HepG2 (cell line): ENCODE results near the gene EZH1. TPM values are rescaled to one million over a fixed set of nuclear protein-coding genes. Genes with fewer than 3 reads are reported as not detected.
A peak's percentile ranks its signal among the peaks of the same experiment; 100 is the strongest.

Source experiments
- AHR ChIP-seq: IDR thresholded peaks from 2 replicates; pipeline ENCODE4 v1.6.1; 2018; ENCODE audit warnings: missing genetic modification reagents, missing compliant biosample characterization
- ARHGAP35 ChIP-seq: sonication (generic); formaldehyde crosslinking; IDR thresholded peaks from 2 replicates; pipeline ENCODE4 v1.9.0; 2022; ENCODE audit warnings: mild to moderate bottlenecking, inconsistent platforms, moderate library complexity, missing genetic modification reagents, borderline replicate concordance
- GATAD1 ChIP-seq: IDR thresholded peaks from 2 replicates; pipeline ENCODE4 v1.6.1; 2016; ENCODE audit warnings: missing genetic modification reagents, missing compliant biosample characterization
- GLI4 ChIP-seq: sonication (generic); formaldehyde crosslinking; IDR thresholded peaks from 2 replicates; pipeline ENCODE4 v1.5.1; 2020; ENCODE audit warnings: missing genetic modification reagents, mild to moderate bottlenecking, moderate library complexity, borderline replicate concordance
- HMGXB4 ChIP-seq, 2 experiments: sonication (generic) in 1 of 2; formaldehyde crosslinking in 1 of 2; IDR thresholded peaks; 2 replicates each; pipeline versions ENCODE4 v1.4.0 to v1.6.1; 2018 to 2020; ENCODE audit warnings: missing genetic modification reagents in 2 of 2, borderline replicate concordance in 1 of 2, low read depth in 1 of 2, mild to moderate bottlenecking in 1 of 2, missing biosample characterization in 1 of 2
- HOXD1 ChIP-seq: sonication (generic); formaldehyde crosslinking; IDR thresholded peaks from 2 replicates; pipeline ENCODE4 v1.5.0; 2020; ENCODE audit warnings: missing genetic modification reagents
- IRF9 ChIP-seq: sonication (generic); formaldehyde crosslinking; IDR thresholded peaks from 2 replicates; pipeline ENCODE4 v1.8.0; 2022; ENCODE audit warnings: missing genetic modification reagents, mild to moderate bottlenecking, borderline replicate concordance
- KDM2A ChIP-seq: sonication (generic); formaldehyde crosslinking; IDR thresholded peaks from 2 replicates; pipeline ENCODE4 v1.4.0; 2020; ENCODE audit warnings: low read depth, missing genetic modification reagents, borderline replicate concordance
- KLF15 ChIP-seq: sonication (generic); formaldehyde crosslinking; IDR thresholded peaks from 2 replicates; pipeline ENCODE4 v1.8.1; 2023; ENCODE audit warnings: borderline replicate concordance, mild to moderate bottlenecking, inconsistent platforms, missing genetic modification reagents, mixed read lengths
- NCOR1 ChIP-seq: fragments of 200-600 bp; sonication (generic); IDR thresholded peaks from 2 replicates; pipeline ENCODE4 v1.7.0; 2017; ENCODE audit warnings: antibody characterized with exemption, low read length, borderline replicate concordance
- NFYB ChIP-seq: sonication (generic); formaldehyde crosslinking; IDR thresholded peaks from 2 replicates; pipeline ENCODE4 v1.4.0; 2020; ENCODE audit warnings: missing genetic modification reagents
- NKX3-1 ChIP-seq: sonication (generic); formaldehyde crosslinking; IDR thresholded peaks from 2 replicates; pipeline ENCODE4 v1.5.0; 2020; ENCODE audit warnings: missing genetic modification reagents
- NR1H2 ChIP-seq: sonication (generic); formaldehyde crosslinking; IDR thresholded peaks from 2 replicates; pipeline ENCODE4 v1.8.1; 2022; ENCODE audit warnings: low read depth, missing genetic modification reagents, borderline replicate concordance
- SRF ChIP-seq: IDR thresholded peaks from 2 replicates; pipeline ENCODE4 v1.6.1; 2011; ENCODE audit warnings: mild to moderate bottlenecking, low read depth, low read length, moderate library complexity
- THYN1 ChIP-seq: sonication (generic); formaldehyde crosslinking; IDR thresholded peaks from 2 replicates; pipeline ENCODE4 v1.8.1; 2023; ENCODE audit warnings: low read depth, mild to moderate bottlenecking, moderate library complexity, missing genetic modification reagents, borderline replicate concordance
- TOPORS ChIP-seq: sonication (generic); formaldehyde crosslinking; IDR thresholded peaks from 2 replicates; pipeline ENCODE4 v1.8.0; 2023; ENCODE audit warnings: mild to moderate bottlenecking, missing genetic modification reagents
- U2AF2 ChIP-seq: fragments of 200-400 bp; formaldehyde crosslinking; IDR thresholded peaks from 2 replicates; pipeline ENCODE4 v1.6.1; 2017; ENCODE audit warnings: low read depth, mild to moderate bottlenecking, low read length
- ZFP62 ChIP-seq: sonication (generic); formaldehyde crosslinking; IDR thresholded peaks from 2 replicates; pipeline ENCODE4 v1.4.0; 2020; ENCODE audit warnings: missing genetic modification reagents
- ZNF292 ChIP-seq: sonication (generic); formaldehyde crosslinking; IDR thresholded peaks from 2 replicates; pipeline ENCODE4 v1.8.1; 2022; ENCODE audit warnings: mild to moderate bottlenecking, low read depth, missing genetic modification reagents, borderline replicate concordance
- ZNF326 ChIP-seq: sonication (generic); formaldehyde crosslinking; IDR thresholded peaks from 2 replicates; pipeline ENCODE4 v1.4.0; 2020; ENCODE audit warnings: missing genetic modification reagents, borderline replicate concordance
- ZNF564 ChIP-seq: sonication (generic); formaldehyde crosslinking; IDR thresholded peaks from 2 replicates; pipeline ENCODE4 v1.8.1; 2023; ENCODE audit warnings: mild to moderate bottlenecking, missing genetic modification reagents
- ZNF598 ChIP-seq: sonication (generic); formaldehyde crosslinking; IDR thresholded peaks from 2 replicates; pipeline ENCODE4 v1.5.1; 2020; ENCODE audit warnings: mild to moderate bottlenecking, missing genetic modification reagents, borderline replicate concordance
- ZNF614 ChIP-seq: IDR thresholded peaks from 2 replicates; pipeline ENCODE4 v1.6.1; 2018; ENCODE audit warnings: missing biosample characterization, missing genetic modification reagents, inconsistent platforms, borderline replicate concordance
- ZNF7 ChIP-seq: IDR thresholded peaks from 2 replicates; pipeline ENCODE4 v1.6.1; 2016; ENCODE audit warnings: missing biosample characterization, missing genetic modification reagents
- ZNF780A ChIP-seq: sonication (generic); formaldehyde crosslinking; IDR thresholded peaks from 2 replicates; pipeline ENCODE4 v1.8.0; 2022; ENCODE audit warnings: mild to moderate bottlenecking, missing genetic modification reagents, moderate library complexity
- polyA plus RNA-seq, 8 experiments: library from polyadenylated mRNA; depleted of rRNA in 3 of 8; stranded (reverse) in 7 of 8; unstranded in 1 of 8; fragments of >200 nt; fragmentation: Illumina TruSeq in 4 of 8; extraction: Trizol in 4 of 8; gene quantifications; 2 replicates each; pipeline versions ENCODE4 v1.2.1 to v1.2.3, GENCODE V29; 2011 to 2016; ENCODE audit warnings: low read depth in 4 of 8, missing spikeins in 1 of 8, mixed read lengths in 1 of 8; ENCODE audit not compliant: insufficient read depth in 1 of 8
- total RNA-seq, 5 experiments: library from RNA; depleted of rRNA; stranded (reverse); fragments of >200 nt; fragmentation: Illumina TruSeq; extraction: Trizol; gene quantifications; 2 replicates each; pipeline ENCODE4 v1.2.3, GENCODE V29; 2016; ENCODE audit warnings: low read depth in 1 of 5
- TF ChIP-seq, protein P1 (sequence below): sonication (generic); formaldehyde crosslinking; IDR thresholded peaks from 2 replicates; pipeline ENCODE4 v1.8.0; 2022; ENCODE audit warnings: mild to moderate bottlenecking, missing genetic modification reagents

Gene EZH1
- total and polyA plus RNA-seq, 2 of the 13 experiments (the other 11 are each of a cell fraction or from before 2014, with no cell fraction given): 11.6 to 24.0 TPM

DNA sequence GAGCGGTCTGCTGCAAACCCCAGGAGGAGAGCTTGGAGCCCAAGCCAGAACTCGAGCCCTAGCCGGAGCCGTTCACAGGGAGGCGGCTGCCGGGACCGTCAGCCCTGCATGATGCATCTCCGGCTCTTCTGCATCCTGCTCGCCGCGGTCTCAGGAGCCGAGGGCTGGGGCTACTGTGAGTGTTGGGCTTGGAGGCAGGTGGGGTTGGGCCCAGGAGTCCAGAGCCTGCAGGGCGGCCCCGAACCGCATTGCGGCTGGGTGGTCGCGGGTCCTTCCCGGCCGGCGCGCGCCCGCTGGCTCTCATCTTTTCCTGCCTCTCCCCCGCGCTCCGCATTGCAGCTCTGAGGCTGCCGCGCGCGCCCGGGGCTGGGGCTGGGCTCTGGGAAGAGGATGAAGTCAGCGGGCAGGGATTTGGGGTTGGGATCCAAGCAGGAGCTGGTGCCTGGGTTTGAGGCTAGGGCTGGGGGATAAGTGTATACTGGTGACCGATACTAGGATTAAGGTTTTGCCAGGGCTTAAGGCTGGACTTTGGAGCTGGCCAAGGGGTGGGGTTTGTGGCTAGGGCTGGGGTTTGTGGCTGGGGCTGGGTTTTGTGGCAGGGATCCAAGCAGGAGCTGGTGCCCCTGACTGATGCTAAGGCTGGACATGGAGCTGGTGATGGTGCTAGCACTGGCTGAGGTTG is 62.0 kb downstream of the EZH1 start (continued):
- TF ChIP-seq ZNF7 (CRISPR knock-in tag) (peak; percentile 22; the same call in 1 of the 2 replicates), GLI4 (peak; percentile 87), AHR (CRISPR knock-in tag) (0 out of 2 replicates have a peak, but pooled peaks have one; percentile 47), KDM2A (no peak), ZNF598 (peak; percentile 92; the same call in 1 of the 2 replicates), ZNF614 (CRISPR knock-in tag) (peak; percentile 32; the same call in 1 of the 2 replicates), ZNF780A (CRISPR knock-in tag) (no peak), HMGXB4 (CRISPR knock-in tag; IDR thresholded peaks at IDR 0.05; ENCODE audit: borderline replicate concordance in 1 of 2, low read depth in 1 of 2) (peak in 1 of 2 experiments; percentile 8; a peak in 1 of 4 replicates), NKX3-1 (CRISPR knock-in tag) (no peak), IRF9 (peak; percentile 49; the same call in 1 of the 2 replicates), ARHGAP35 (peak; percentile 82; the same call in 1 of the 2 replicates), ZNF292 (no peak; the same call in 1 of the 2 replicates), U2AF2 (0 out of 2 replicates have a peak, but pooled peaks have one; percentile 18), TOPORS (CRISPR knock-in tag) (peak; percentile 75; the same call in 1 of the 2 replicates), NCOR1 (0 out of 2 replicates have a peak, but pooled peaks have one; percentile 23), THYN1 (CRISPR knock-in tag) (no peak; the same call in 1 of the 2 replicates), HOXD1 (peak; percentile 19; the same call in 1 of the 2 replicates), ZNF326 (CRISPR knock-in tag) (no peak), GATAD1 (CRISPR knock-in tag) (0 out of 2 replicates have a peak, but pooled peaks have one; percentile 14), ZNF564 (CRISPR knock-in tag) (peak; percentile 19; the same call in 1 of the 2 replicates), SRF (no peak), NFYB (CRISPR knock-in tag) (no peak; the same call in 1 of the 2 replicates), KLF15 (no peak), NR1H2 (CRISPR knock-in tag) (no peak), ZFP62 (CRISPR knock-in tag) (no peak)
- TF ChIP-seq, protein P1, sequence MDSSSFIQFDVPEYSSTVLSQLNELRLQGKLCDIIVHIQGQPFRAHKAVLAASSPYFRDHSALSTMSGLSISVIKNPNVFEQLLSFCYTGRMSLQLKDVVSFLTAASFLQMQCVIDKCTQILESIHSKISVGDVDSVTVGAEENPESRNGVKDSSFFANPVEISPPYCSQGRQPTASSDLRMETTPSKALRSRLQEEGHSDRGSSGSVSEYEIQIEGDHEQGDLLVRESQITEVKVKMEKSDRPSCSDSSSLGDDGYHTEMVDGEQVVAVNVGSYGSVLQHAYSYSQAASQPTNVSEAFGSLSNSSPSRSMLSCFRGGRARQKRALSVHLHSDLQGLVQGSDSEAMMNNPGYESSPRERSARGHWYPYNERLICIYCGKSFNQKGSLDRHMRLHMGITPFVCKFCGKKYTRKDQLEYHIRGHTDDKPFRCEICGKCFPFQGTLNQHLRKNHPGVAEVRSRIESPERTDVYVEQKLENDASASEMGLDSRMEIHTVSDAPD (CRISPR knock-in tag): peak; percentile 91
